Bone marrow (tissue), 2 donors: Measurements from ENCODE around the gene CAND2.
A peak's percentile ranks its signal among the peaks of the same experiment; 100 is the strongest.

ENCODE experiments used
- DNase-seq, 2 donors: peaks; one replicate each; lab custom pipeline; 2025; lab: John Stamatoyannopoulos, UW

The CAND2 gene

DNA sequence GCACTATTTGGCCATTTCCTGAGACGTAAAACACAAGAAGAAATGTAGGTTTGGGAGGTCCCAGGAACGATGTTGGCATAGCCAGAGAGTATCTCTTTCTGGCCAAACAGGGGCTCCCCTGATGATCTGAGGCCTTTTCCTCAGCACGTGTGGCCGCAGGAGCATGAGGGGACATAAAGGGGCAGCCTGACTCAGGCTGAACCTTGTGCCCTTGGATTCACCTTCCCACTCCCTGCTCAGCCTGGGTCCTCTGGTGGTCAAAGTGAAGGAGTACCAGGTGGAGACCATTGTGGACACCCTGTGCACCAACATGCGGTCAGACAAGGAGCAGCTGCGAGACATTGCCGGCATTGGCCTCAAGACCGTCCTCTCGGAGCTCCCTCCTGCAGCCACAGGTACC is 10.6 kb downstream of the CAND2 start:
- no peak for DNase-seq

DNA sequence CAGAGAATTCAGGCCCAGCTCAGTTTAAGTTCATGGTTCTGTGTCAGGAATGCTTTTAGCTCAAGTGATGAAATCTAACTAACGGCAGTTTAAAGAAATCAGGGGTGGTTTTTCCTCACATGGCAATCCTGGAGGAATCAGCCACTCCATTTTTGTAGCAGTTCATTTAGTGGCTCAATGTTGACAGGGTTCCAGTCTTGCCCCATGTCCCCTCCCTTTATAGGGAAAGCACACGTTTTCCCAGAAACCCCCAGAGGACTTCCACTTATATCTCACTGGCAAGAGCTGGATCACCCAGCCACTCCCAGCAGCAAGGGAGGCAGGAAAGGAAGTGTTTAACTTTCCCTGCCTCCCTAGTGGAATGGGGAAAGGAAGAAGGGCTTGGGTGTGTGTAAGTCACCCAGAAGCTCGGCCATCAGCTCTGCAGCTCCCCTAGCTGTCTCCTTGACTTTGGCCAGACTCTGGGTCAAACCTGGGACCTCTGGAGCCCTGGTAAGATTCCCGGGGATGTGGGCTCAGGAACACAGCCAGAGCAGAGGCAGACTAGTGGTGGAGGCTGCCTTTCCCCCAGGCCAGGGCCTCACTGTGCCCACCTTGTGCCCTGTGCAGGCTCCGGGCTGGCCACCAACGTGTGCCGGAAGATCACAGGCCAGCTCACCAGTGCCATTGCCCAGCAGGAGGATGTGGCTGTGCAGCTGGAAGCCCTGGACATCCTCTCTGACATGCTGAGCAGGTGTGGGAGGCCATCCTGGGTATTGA is 11.3 kb downstream of the CAND2 start:
- no peak for DNase-seq

DNA sequence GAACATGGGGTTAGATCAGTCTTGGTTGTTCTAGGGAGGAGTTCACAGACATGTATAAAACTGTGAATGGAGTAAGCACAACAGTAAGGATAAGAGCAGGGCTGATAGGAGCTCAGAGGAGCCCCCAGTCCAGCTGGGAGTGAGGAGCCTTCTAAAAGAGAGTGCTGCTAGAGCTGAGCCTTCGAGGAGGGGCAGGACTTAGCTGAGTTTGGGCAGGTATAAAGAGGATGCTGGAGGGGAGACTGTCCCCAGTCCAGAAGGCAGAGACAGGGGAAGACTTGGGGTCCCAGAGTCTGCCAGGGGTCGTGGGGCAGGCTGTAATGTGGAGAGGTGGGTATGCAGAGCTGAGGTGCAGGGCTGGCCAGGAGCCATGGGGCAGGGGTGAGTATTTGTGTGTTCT is 12.1 kb downstream of the CAND2 start:
- no peak for DNase-seq

DNA sequence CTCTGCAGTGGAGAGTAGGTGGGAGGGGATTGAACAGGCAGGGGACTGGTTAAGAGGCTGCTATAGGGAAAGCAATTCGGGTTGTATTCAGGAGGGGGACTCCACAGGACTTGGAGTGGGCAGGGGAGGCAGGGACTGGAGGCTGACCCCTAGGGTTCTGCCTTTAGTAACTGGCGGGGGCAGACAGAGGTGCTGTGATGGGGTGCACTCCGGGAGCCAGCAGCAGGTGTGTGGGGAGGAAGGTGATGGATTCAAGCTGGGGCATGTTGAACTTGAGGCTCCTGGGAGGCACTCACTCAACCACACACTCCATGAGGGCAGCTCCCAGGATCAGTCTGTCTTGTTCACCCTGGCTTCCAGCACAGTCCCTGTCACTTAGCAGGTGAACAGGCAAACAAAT is 12.5 kb downstream of the CAND2 start:
- no peak for DNase-seq

DNA sequence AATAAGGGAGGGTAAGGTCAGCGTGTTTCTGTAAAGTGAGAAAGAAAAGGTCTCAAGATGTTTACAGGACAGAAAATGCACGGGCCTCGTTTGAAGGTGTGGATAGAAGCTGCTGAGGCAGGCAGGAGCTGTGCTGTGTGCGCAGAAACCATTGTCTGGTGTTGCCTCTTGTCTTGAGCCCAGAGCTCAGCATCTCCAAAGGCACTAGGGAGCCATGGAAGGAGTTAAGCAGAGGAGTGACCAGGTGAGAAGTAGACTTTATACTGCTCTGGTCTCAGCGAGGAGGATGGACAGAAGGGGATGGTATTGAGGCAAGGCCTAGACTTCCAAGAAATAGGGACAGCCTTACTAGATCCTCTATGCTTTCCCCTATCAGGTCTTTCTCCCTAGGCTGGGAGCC is 13.0 kb downstream of the CAND2 start:
- no peak for DNase-seq

DNA sequence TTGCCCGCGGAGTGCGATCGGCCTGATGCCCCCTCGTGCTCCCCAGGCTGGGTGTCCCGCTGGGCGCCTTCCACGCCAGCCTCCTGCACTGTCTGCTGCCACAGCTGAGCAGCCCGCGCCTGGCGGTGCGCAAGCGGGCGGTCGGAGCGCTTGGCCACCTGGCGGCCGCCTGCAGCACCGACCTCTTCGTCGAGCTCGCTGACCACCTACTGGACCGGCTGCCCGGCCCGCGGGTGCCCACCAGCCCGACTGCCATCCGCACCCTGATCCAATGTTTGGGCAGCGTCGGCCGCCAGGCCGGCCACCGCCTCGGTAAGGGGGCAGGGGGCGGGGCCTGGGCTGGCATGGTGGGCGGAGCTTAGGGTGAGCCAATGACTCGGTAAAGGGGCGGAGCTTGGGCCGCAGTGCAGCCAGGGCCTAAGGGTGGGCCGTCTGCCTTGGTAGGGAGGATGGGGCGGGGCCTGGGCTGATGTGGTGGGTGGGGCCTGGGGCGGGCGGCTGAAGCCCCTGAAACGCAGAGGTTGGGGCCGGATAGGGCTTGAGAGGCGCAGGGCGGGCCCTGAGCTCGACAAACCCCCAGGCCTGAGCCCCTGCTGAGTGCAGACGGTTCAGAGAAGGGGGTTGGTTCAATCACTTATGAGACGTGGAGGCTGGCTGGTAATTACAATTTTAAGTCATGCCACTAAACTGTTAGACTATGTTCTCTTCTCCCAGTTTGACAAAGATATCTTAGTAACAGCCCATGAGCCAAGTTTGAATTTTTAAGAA is 13.7 kb downstream of the CAND2 start:
- DNase-seq = peak; percentile 75 to 87

DNA sequence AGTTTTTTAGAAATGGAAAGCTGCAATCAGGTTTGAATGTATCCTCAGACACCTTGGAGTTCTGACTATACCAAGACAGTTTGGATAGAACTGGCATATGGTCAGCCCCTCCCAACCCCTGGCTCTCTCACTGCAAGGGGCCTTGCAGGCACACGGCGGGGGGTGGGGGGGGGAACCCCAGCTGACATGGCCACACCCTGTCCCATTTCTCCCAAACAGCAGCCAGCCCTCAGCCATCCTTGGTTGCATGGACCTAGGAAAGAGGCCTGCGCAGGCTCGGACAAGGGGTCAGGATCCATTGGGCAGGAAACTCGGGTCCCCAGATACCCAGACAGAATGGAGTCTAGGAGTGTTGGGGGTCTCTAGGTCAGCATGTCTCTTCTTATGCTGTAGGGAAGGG is 14.5 kb downstream of the CAND2 start:
- DNase-seq = no peak

DNA sequence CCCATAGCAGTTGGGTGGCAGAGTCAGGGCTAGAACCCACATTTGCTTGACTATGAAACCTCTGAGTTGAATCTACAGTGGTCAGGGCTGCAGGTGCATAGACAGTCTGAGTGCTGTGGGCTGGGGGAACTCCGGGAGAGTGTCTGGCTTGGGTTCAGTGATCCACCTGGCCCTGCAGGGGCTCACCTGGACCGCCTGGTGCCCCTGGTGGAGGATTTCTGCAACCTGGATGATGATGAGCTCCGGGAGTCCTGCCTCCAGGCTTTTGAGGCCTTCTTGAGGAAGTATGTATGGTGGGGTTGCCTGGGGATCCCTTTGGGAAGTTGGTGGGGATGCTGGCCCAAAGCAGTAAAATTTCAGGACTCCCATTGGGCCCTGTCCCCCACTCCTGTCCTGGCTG is 16.3 kb downstream of the CAND2 start:
- no peak for DNase-seq

DNA sequence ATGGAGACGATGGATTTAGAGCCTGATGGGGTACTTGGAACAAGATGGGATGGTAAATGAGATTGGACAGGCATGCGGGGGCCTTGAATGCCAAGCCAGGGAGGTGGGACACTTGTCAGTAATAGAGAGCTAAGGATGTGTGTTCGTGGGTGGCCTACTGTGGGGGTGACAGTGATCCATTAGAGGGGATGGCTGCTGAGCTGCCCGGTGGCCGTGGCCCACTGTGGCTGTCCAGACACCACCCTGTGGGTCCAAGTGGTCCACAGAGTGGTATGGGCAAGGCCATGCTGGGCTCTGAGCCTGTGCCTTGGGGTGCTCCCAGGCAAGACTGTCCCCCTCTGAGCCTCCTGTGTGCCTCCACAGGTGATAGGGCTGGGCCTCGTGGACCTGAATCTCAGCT is 17.5 kb downstream of the CAND2 start:
- no peak for DNase-seq

DNA sequence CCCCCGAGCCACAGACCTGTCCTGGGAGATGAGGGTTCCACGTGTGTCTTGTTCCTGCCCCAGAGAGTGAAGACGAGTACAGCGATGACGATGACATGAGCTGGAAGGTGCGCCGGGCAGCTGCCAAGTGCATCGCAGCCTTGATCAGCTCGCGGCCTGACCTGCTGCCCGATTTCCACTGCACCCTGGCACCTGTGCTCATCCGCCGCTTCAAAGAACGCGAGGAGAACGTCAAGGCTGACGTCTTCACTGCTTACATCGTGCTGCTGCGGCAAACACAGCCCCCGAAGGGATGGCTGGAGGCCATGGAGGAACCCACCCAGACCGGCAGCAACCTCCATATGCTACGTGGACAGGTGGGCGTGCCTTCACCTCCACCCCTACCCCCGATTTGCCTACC is 18.6 kb downstream of the CAND2 start:
- DNase-seq = no peak

DNA sequence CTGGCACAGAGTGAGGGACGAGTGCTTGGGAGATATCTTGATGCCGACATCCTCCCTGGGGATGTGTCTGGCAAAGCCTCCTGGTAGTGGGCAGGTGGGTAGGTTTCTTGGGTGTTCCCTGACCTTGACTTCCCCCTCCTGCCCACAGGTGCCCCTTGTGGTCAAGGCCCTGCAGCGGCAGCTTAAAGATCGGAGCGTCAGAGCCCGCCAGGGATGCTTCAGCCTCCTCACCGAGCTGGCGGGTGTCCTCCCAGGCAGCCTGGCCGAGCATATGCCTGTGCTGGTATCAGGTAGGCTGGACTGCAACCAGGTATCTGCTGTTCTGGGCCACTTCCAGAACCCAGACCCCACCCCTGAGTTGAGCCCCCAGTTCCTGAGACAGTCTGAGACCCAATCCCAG is 19.2 kb downstream of the CAND2 start:
- DNase-seq = no peak

DNA sequence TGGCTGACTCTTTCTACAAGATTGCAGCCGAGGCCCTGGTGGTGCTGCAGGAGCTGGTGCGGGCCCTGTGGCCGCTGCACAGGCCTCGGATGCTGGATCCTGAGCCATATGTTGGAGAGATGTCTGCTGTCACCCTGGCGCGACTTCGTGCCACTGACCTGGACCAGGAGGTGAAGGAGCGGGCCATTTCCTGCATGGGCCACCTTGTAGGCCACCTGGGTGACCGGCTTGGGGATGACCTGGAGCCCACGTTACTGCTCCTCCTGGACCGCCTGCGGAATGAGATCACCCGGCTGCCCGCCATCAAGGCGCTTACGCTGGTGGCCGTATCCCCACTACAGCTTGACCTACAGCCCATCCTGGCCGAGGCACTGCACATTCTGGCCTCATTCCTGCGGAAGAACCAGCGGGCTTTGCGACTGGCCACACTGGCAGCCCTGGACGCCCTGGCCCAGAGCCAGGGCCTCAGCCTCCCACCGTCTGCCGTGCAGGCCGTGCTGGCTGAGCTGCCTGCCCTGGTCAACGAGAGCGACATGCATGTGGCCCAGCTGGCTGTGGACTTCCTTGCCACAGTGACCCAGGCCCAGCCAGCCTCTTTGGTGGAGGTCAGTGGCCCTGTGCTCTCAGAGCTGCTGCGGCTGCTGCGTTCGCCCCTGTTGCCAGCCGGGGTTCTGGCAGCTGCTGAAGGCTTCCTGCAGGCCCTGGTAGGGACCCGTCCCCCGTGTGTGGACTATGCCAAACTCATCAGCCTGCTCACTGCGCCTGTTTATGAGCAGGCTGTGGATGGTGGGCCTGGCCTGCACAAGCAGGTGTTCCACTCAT is 20.3 kb downstream of the CAND2 start:
- no peak for DNase-seq

DNA sequence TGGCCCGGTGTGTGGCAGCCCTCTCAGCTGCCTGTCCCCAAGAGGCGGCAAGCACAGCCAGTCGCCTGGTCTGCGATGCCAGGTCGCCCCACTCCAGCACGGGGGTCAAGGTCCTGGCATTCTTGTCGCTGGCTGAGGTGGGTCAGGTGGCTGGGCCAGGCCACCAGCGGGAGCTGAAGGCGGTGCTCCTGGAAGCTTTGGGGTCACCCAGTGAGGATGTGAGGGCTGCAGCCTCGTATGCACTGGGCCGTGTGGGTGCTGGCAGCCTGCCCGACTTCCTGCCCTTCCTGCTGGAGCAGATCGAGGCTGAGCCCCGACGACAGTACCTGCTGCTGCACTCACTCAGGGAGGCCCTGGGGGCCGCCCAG is 20.8 kb downstream of the CAND2 start:
- no peak for DNase-seq

DNA sequence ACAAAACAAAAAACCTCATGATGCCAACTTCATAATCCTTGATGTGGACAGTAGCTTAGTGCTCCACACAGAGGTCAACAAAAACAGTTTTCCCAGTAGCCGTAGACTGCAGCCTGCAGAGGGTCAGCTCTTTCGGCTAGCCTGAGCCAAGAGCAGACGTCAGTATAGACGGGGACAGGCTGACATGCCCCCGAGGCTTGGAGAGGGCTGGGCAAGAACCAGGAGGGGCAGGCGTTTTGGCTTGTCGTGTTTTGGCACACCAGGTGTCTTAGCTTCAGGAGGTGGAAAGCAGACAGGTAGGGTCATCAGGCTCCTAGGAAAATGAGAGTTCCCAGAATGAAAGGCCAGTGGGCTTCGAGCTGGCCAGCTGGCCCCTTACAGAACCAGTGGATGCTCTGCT is 21.8 kb downstream of the CAND2 start:
- DNase-seq = no peak

DNA sequence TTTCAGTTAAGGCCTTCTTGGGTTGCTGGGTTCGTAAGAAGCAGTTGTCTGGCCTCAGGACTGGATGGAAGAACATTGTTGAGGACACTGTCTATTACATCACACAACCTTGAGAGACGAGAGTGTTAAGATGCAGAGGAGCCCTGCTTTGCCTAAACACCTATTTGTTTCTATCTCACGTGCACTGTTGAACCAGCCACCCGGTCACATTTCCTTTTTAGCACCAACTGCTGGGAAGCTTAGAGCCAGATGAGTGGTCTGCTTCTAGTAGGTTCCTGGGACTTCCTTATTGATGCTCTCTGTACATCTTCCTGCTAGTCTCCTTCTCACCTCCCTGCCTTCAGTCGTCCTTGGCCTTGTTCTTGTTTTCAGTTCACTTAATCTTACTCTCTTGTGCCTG is 22.3 kb downstream of the CAND2 start:
- no peak for DNase-seq

DNA sequence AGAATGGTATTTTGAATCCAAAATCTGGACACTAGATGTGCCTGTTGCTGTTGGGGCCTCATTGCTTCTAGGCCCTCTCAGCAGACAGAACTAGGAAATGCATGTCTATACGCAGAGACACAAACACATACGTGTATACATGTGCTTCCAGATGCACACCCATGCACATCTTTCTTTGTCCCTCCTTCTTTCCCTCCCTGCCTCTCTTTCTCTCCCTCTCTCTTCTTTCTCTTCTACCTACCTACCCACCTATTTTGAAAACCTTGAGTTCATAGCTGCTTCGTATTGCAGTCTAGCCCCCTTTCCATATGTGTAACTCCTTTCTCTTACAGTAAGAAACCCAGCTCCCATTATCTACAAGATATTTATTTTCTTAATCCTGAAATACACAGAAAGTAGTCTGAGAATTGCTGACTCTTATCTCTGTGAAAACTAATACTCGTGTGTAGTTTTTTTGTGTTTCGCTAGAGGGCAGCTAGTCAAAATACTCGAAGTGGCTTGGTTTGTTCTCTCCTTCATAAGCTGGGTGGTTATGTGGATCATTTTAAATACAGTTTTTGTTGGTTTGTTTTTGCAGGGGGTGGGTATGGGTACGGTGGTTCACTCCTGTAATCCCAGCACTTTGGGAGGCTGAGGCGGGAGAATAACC is 26.4 kb downstream of the CAND2 start:
- DNase-seq = peak in 1 of 2 donors; percentile 7

DNA sequence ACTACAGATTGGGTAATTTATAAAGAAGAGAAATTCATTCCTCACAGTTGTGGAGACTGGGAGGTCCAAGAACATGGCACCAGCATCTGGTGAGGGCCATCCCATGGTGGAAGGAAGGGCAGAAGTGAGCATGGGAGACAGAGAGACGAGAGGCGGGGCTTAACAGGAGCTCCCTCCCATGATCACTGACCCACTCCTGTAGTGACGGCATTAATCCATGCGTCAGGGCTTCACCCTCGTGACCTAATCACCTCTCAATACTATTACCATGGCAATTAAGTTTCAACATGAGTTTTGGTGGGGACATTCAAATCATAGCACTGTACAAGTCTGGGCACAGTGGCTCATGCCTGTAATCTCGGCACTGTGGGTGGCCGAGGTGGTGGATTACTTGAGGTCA is 27.8 kb downstream of the CAND2 start:
- no peak for DNase-seq

DNA sequence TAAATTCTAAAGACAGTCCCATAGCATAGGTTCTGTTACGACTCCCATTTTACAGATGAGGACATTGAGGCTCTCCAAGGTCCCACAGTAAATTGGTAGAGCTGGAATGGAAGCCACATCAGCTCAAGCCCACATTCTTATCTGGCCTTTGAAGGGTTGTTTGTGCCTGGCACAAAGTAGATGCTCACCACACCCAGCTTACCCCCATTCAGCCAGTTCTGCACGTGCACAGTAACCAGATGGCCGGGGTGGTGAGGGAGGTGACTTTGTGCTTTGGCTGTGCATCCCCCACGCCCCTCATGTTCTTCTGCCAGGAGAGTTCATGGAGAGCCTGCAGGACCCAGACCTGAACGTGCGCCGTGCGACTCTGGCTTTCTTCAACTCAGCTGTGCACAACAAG is 28.7 kb downstream of the CAND2 start:
- DNase-seq = no peak

DNA sequence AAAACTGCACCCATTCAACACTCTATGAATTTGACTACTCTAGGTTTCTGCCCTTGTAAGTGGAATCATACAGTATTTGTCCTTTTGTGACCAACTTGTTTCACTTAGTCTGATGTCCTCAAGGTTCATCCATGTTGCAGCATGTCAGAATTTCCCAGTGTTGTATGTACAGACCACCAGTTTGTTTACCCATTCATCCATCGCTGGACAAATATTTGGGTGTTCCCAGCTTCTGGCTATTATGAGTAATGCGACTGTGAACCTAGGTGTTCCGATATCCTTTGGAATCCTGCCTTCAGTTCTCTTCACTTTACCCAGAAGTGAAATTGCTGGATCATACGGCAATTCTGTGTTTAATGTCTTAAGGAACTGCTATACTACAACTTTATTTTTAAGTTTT is 32.3 kb downstream of the CAND2 start:
- DNase-seq = no peak

DNA sequence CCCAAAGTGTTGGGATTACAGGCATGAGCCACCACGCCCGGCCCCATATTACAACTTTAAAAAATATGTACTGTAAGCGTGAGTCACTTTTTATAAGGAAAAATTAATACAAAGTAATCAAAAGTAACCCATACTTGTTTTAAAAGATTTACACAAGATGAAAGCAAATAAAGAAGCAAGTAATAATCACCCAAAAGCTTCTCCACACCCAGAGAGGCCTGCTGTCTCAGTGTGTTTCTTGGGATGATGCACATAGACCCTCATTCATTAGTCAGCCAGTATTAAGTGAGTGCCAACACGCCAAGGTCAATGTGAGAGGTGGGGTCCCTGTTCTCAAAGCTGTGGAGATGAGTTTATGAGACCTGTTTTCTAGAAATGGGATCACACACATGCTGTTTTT is 32.9 kb downstream of the CAND2 start:
- no peak for DNase-seq

DNA sequence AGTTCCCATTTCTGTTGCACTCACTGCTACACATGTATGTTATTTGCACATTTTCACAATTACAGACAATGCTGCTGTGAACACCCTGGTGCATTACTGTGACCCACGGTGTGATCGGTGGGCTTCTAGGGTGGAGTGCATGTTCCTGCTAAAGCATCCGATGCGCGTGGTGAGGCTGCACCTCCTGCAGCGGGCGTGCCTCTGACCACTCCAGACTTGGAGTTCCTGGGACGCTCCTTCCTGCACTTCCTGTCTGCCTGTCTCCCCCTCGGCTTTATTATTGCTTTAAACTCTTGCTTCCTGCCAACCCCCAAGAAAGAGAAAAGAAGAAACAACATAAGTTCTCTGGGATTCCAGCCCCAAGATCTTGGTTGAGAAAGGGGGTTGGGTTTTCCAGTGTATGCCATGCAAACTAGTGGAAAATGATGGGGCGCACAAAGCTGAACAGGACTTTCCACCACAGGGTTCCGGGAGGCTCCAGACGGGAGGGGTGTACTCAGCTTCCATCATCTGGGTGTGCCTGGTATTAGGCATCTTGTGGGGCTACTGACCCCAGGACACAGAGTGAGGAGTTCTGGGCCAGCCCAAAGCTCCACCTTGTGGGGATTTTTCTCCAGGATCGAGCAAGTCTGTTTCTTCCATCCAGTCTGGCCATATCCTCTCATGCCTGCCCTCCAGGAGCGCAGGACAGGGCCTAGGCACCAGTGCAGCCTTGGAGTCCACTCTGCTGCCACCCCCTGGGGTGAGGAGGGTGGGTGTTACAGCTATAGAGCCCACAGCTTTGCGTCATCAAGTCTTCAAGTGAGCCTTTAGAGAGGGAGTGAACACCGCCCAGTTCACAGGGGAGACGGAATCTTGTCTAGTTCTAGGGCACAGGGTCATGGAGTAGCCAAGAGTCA is 33.7 kb downstream of the CAND2 start:
- no peak for DNase-seq
